ENCODE results near the gene DCX. TPM values are rescaled to one million over a fixed set of nuclear protein-coding genes. Genes with fewer than 3 reads are reported as not detected.

The DCX gene
- total RNA-seq, 4 donors from 2014 or later = not detected

DNA sequence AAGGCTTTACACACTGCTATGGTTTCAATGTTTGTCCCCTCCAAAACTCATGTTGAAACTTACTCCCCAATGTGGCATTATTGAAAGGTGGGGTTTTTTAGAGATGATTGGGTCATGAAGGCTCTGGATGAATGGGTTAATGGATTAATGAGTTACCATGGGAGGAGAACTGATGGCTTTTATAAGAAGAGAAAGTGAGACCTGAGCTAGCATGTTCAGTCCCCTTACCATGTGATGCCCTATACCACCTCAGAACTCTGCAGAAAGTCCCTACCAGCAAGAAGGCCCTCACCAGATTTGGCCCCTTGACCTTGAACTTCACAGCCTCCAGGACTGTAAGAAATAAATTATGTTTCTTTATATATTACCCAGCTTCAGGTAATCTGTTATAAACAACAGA is 72.8 kb downstream of the DCX start:
- intact Hi-C loops (cut with DNase I; ENCODE audit: low total_unique reads) (no loop called here), in situ Hi-C loops (cut with MboI; ENCODE audit: low pct_ligation_motif_present in 1 of 4, low pct_unique_long_range_greater_than_20kb in 1 of 4, low sequenced_read_pairs in 3 of 4) (no loop called here)
- H3K27ac ChIP-seq = no peak overlapping the region
- no peaks in the 10 kb centered on the region for H3K27me3 ChIP-seq
- DNase-seq = no peak
- no peaks in the 10 kb centered on the region for H3K4me1 ChIP-seq
- H3K36me3 ChIP-seq = no peaks in the 10 kb centered on the region
- TF ChIP-seq EP300 (IDR thresholded peaks at IDR 0.05; ENCODE audit: low read depth) (no peak), POLR2A (IDR thresholded peaks at IDR 0.05) (no peak), POLR2AphosphoS5 (IDR thresholded peaks at IDR 0.05) (no peak)
- TF ChIP-seq, protein P1, sequence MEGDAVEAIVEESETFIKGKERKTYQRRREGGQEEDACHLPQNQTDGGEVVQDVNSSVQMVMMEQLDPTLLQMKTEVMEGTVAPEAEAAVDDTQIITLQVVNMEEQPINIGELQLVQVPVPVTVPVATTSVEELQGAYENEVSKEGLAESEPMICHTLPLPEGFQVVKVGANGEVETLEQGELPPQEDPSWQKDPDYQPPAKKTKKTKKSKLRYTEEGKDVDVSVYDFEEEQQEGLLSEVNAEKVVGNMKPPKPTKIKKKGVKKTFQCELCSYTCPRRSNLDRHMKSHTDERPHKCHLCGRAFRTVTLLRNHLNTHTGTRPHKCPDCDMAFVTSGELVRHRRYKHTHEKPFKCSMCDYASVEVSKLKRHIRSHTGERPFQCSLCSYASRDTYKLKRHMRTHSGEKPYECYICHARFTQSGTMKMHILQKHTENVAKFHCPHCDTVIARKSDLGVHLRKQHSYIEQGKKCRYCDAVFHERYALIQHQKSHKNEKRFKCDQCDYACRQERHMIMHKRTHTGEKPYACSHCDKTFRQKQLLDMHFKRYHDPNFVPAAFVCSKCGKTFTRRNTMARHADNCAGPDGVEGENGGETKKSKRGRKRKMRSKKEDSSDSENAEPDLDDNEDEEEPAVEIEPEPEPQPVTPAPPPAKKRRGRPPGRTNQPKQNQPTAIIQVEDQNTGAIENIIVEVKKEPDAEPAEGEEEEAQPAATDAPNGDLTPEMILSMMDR (IDR thresholded peaks at IDR 0.05) = no peak
- no peak overlapping the region for H3K4me3 ChIP-seq
- no peaks in the 10 kb centered on the region for H3K9me3 ChIP-seq

- no peak for TF ChIP-seq EP300 (IDR thresholded peaks at IDR 0.05; ENCODE audit: low read depth)
- no peaks in the 10 kb centered on the region for H3K9me3 ChIP-seq
- DNase-seq = no peak
- intact Hi-C loops (cut with DNase I; ENCODE audit: low total_unique reads) (no loop called here), in situ Hi-C loops (cut with MboI; ENCODE audit: low pct_ligation_motif_present in 1 of 4, low pct_unique_long_range_greater_than_20kb in 1 of 4, low sequenced_read_pairs in 3 of 4) (no loop called here)
- H3K4me3 ChIP-seq = no peak overlapping the region
- 56 to 65% methylated on average over 4 of the region's 4 CpGs for WGBS, 2 donors (ENCODE audit: low coverage in 1 of 2)
- no peaks in the 10 kb centered on the region for H3K27me3 ChIP-seq
- no peaks in the 10 kb centered on the region for H3K36me3 ChIP-seq
- H3K27ac ChIP-seq = no peak overlapping the region
- H3K4me1 ChIP-seq = no peaks in the 10 kb centered on the region
Measured at GRCh38 chrX:111338095-111338698, 73.8 kb downstream of the DCX start.

DNA sequence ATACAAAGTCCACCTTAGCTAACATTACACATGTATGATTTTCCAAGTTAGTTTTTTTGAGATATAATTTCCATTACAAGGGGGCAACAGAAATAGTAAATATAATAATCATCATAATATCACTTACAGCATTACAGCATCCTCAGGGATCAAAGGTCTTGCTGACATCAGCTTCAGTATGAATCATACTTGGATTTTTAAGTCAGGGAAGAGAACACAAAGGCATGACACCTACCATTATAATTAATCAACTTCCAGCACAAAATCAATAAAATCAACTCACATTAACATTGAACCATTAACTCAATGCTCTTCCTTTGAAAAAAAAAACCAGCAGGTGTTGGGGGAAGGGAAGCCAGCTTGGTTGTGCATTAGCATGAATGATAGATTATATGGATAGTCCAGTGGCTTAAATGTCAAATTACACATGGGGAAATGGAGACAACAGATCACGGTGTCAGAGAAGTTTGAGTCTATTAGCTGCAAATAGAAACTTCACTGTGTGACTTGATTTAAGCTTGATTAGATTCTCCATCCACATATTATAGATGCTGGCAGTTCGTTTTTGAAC is 74.8 kb downstream of the DCX start:
- 40 to 52% methylated on average over 1 to 2 of the region's 2 CpGs for WGBS, 2 donors (ENCODE audit: low coverage in 1 of 2)
- in situ Hi-C loops (cut with MboI; ENCODE audit: low pct_ligation_motif_present in 1 of 4, low pct_unique_long_range_greater_than_20kb in 1 of 4, low sequenced_read_pairs in 3 of 4) = no loop called here
- H3K4me1 ChIP-seq = no peaks in the 10 kb centered on the region
- no peak overlapping the region for H3K4me3 ChIP-seq
- TF ChIP-seq POLR2AphosphoS5 (IDR thresholded peaks at IDR 0.05) (no peak), POLR2A (IDR thresholded peaks at IDR 0.05) (no peak), EP300 (IDR thresholded peaks at IDR 0.05; ENCODE audit: low read depth) (no peak)
- TF ChIP-seq, protein P1 (IDR thresholded peaks at IDR 0.05) = no peak
- H3K27me3 ChIP-seq = no peaks in the 10 kb centered on the region
- H3K36me3 ChIP-seq = no peaks in the 10 kb centered on the region
- DNase-seq = no peak
- H3K9me3 ChIP-seq = no peaks in the 10 kb centered on the region
- intact Hi-C loops (cut with DNase I; ENCODE audit: low total_unique reads) = no loop called here
- H3K27ac ChIP-seq = no peak overlapping the region

DNA sequence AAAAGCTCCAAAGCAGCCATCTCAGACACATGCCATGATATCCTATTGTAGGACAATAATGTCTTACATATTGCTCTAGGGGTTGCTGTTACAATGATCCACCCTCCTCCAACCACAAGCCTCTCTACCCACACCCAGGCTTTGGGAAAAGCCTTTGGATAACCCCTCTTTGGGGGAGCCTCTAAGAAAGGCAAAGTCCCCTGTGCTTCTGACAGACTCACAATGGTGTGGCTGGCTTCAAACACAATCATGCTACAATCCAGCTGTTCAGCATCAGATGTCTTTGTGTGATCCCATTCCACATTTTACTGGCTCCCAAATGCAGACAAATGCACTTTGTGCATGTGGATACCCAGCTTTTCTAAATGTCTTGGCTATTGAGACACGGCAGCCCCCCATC is 75.9 kb downstream of the DCX start:
- Histone ChIP-seq H3K4me1 (no peaks in the 10 kb centered on the region), H3K9me3 (no peaks in the 10 kb centered on the region), H3K4me3 (no peak overlapping the region), H3K36me3 (no peaks in the 10 kb centered on the region), H3K27me3 (no peaks in the 10 kb centered on the region), H3K27ac (no peak overlapping the region)
- TF ChIP-seq POLR2AphosphoS5 (IDR thresholded peaks at IDR 0.05) (no peak), EP300 (IDR thresholded peaks at IDR 0.05; ENCODE audit: low read depth) (no peak), POLR2A (IDR thresholded peaks at IDR 0.05) (no peak)
- TF ChIP-seq, protein P1 (IDR thresholded peaks at IDR 0.05) = no peak
- intact Hi-C loops (cut with DNase I; ENCODE audit: low total_unique reads) = no loop called here
- 86 to 100% methylated on average over 1 of the region's 1 CpG for WGBS, 2 donors (ENCODE audit: low coverage in 1 of 2)
- in situ Hi-C loops (cut with MboI; ENCODE audit: low pct_ligation_motif_present in 1 of 4, low pct_unique_long_range_greater_than_20kb in 1 of 4, low sequenced_read_pairs in 3 of 4) = no loop called here
- DNase-seq = no peak

GRCh38 chrX:111329370-111329769 is 82.6 kb downstream of the DCX start:
- no peak for DNase-seq
- intact Hi-C loops (cut with DNase I; ENCODE audit: low total_unique reads) (no loop called here), in situ Hi-C loops (cut with MboI; ENCODE audit: low pct_ligation_motif_present in 1 of 4, low pct_unique_long_range_greater_than_20kb in 1 of 4, low sequenced_read_pairs in 3 of 4) (no loop called here)
- TF ChIP-seq POLR2A (IDR thresholded peaks at IDR 0.05) = no peak
- no peak for TF ChIP-seq POLR2AphosphoS5 (IDR thresholded peaks at IDR 0.05)
- TF ChIP-seq EP300 (IDR thresholded peaks at IDR 0.05; ENCODE audit: low read depth) = no peak
- TF ChIP-seq, protein P1 (IDR thresholded peaks at IDR 0.05) = no peak
- Histone ChIP-seq H3K9me3 (no peaks in the 10 kb centered on the region), H3K36me3 (no peaks in the 10 kb centered on the region), H3K27ac (no peak overlapping the region), H3K4me3 (no peak overlapping the region), H3K27me3 (no peaks in the 10 kb centered on the region), H3K4me1 (no peaks in the 10 kb centered on the region)
